Prostate gland (tissue), 2 donors: ENCODE results near the gene ADAMTS17. TPM values are rescaled to one million over a fixed set of nuclear protein-coding genes. Genes with fewer than 3 reads are reported as not detected.
A peak's percentile ranks its signal among the peaks of the same experiment; 100 is the strongest.

Experiments
- DNase-seq: peaks from one replicate; pipeline ENCODE4 v3.0.0-alpha.2; 2019; ENCODE audit warnings: low spot score
- H3K27ac ChIP-seq, 2 donors: fragments of 200-600 bp; sonication (generic); 2 replicates each; pipeline ENCODE4 v1.5.1; 2017 to 2019
- H3K27me3 ChIP-seq: fragments of 200-600 bp; sonication (generic); replicated peaks from 2 replicates; pipeline ENCODE4 v1.5.1; 2019; ENCODE audit not compliant: insufficient read depth
- H3K36me3 ChIP-seq, 2 donors: fragments of 200-600 bp; sonication (generic); 1 replicate in 1 of 2; 2 replicates in 1 of 2; pipeline versions ENCODE4 v1.5.1 to v1.8.1; 2017 to 2019
- H3K4me1 ChIP-seq: fragments of 200-600 bp; sonication (generic); replicated peaks from 2 replicates; pipeline ENCODE4 v1.5.1; 2019
- H3K4me3 ChIP-seq, 2 donors: fragments of 200-600 bp; sonication (generic); 2 replicates each; pipeline ENCODE4 v1.5.1; 2017 to 2019
- H3K9me3 ChIP-seq: fragments of 200-600 bp; sonication (generic); 2 replicates; pipeline ENCODE4 v1.5.1; 2017
- CTCF ChIP-seq, 4 experiments: fragments of 200-600 bp in 2 of 4; fragments of 450-650 bp in 2 of 4; sonication (generic) in 2 of 4; IDR thresholded peaks; 1 replicate in 3 of 4; 2 replicates in 1 of 4; pipeline ENCODE4 v1.5.1; 2016 to 2019; ENCODE audit warnings: antibody characterized with exemption in 4 of 4, mild to moderate bottlenecking in 2 of 4, moderate library complexity in 2 of 4
- POLR2A ChIP-seq: fragments of 450-650 bp; IDR thresholded peaks from one replicate; pipeline ENCODE4 v1.6.1; 2016; ENCODE audit warnings: antibody characterized with exemption, mild to moderate bottlenecking
- POLR2AphosphoS5 ChIP-seq: sonication (generic); formaldehyde crosslinking; IDR thresholded peaks from one replicate; pipeline ENCODE4 v1.6.1; 2017; ENCODE audit warnings: antibody characterized with exemption
- WGBS: methylation state at CpG from one replicate; pipeline ENCODE4 v1.1.5; 2018; 5-methylcytosine and 5-hydroxymethylcytosine counted together
- intact Hi-C: fragments of 100-400 bp; cut with DNase I; formaldehyde crosslinking; loops from one replicate; pipeline ENCODE4 v1.14.2; 2022
- total RNA-seq, 2 donors: library from RNA; depleted of rRNA; stranded (reverse); fragments of >200 nt; gene quantifications; one replicate each; pipeline ENCODE4 v1.1.0, GENCODE V29; 2016

The ADAMTS17 gene
- total RNA-seq, 2 donors from 2014 or later: 2.7 to 5.6 TPM

- no peak overlapping the region for H3K4me3 ChIP-seq
- intact Hi-C loops: no loop called here
- 73% methylated on average over 5 of the region's 5 CpGs for WGBS
Observed at GRCh38 chr15:100061944-100062343, 279.8 kb downstream of the ADAMTS17 start.

GRCh38 chr15:100060276-100060926 is 281.4 kb downstream of the ADAMTS17 start:
- no peak for TF ChIP-seq POLR2A
- TF ChIP-seq POLR2AphosphoS5: peak; percentile 88
- Histone ChIP-seq H3K4me3 (no peak overlapping the region), H3K27me3 (no peaks in the 10 kb centered on the region), H3K36me3 (no peaks in the 10 kb centered on the region), H3K27ac (no peak overlapping the region), H3K4me1 (no peaks in the 10 kb centered on the region), H3K9me3 (no peaks in the 10 kb centered on the region)
- intact Hi-C loops: no loop called here
- 31% methylated on average over 10 of the region's 10 CpGs for WGBS
- peak; percentile 91 for DNase-seq

More at GRCh38 chr15:100061944-100062343, 279.8 kb downstream of the ADAMTS17 start:
- no peak overlapping the region for H3K27ac ChIP-seq
- no peaks in the 10 kb centered on the region for H3K36me3 ChIP-seq
- H3K4me1 ChIP-seq: no peaks in the 10 kb centered on the region
- no peak for DNase-seq
- no peaks in the 10 kb centered on the region for H3K9me3 ChIP-seq
- H3K27me3 ChIP-seq: no peaks in the 10 kb centered on the region
- TF ChIP-seq POLR2AphosphoS5: no peak
- TF ChIP-seq CTCF (IDR thresholded peaks at IDR 0.05): no peak
- no peak for TF ChIP-seq POLR2A

DNA sequence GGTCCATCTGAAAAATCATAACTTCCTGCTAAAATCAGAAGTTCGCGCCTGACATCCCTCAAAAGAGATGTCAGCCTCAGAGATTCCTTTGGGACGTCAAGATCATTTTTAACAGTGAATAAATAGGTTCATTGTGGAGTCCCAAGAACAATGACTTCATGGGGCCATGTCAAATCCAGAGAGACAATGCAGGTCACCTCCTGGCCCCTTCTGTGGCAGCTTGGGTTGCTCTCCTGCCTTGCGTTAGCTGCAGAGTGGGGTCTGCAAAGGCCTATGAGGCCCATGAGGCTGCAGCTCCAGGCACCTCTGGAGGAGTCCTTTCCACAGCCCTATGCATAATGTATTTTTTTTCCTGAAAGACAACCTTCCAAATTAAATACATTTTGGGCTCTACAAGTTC is 282.3 kb downstream of the ADAMTS17 start:
- H3K36me3 ChIP-seq: no peaks in the 10 kb centered on the region
- no peak for TF ChIP-seq POLR2A
- TF ChIP-seq POLR2AphosphoS5: no peak
- TF ChIP-seq CTCF (IDR thresholded peaks at IDR 0.05): no peak

DNA sequence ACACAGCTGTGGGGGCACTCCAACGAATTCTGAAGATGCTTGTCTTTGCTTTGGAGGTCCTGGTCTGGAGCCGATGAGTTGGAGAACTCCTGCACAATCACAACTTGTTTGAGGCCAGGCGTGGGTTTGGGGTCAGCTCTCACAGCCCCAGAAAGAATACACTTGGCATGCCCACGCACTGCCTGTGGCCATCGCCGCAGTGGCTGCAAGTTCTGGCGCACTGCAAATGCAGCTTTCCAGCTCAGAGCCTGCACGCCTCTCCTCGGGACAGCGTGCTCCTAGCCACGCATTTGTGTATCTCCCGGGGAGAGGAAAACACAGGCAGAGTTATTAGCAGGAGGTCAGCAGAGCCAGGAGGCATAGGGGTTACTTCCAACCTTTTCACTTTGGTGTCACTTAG is 282.7 kb downstream of the ADAMTS17 start:
- Histone ChIP-seq H3K27ac (no peak overlapping the region), H3K9me3 (no peaks in the 10 kb centered on the region), H3K4me3 (no peak overlapping the region), H3K4me1 (no peaks in the 10 kb centered on the region), H3K36me3 (no peaks in the 10 kb centered on the region), H3K27me3 (no peaks in the 10 kb centered on the region)
- DNase-seq: no peak
- intact Hi-C loops: no loop called here
- WGBS: 85% methylated on average over 12 of the region's 12 CpGs
- TF ChIP-seq CTCF (IDR thresholded peaks at IDR 0.05) (no peak), POLR2AphosphoS5 (no peak), POLR2A (no peak)

More for the DNA sequence above, 282.3 kb downstream of the ADAMTS17 start:
- WGBS: 96% methylated on average over 4 of the region's 4 CpGs
- intact Hi-C loops: no loop called here
- DNase-seq: no peak
- no peak overlapping the region for H3K4me3 ChIP-seq
- H3K4me1 ChIP-seq: no peaks in the 10 kb centered on the region
- H3K9me3 ChIP-seq: no peaks in the 10 kb centered on the region
- H3K27ac ChIP-seq: no peak overlapping the region
- no peaks in the 10 kb centered on the region for H3K27me3 ChIP-seq

- intact Hi-C loops: no loop called here
- no peaks in the 10 kb centered on the region for H3K36me3 ChIP-seq
- no peaks in the 10 kb centered on the region for H3K4me1 ChIP-seq
- no peak overlapping the region for H3K27ac ChIP-seq
- TF ChIP-seq CTCF (IDR thresholded peaks at IDR 0.05): no peak
- TF ChIP-seq POLR2AphosphoS5: no peak
- no peak for TF ChIP-seq POLR2A
- H3K27me3 ChIP-seq: no peaks in the 10 kb centered on the region
- WGBS: 90% methylated on average over 11 of the region's 11 CpGs
- DNase-seq: no peak
- no peaks in the 10 kb centered on the region for H3K9me3 ChIP-seq
- no peak overlapping the region for H3K4me3 ChIP-seq
Observed at GRCh38 chr15:100058458-100058857, 283.3 kb downstream of the ADAMTS17 start.
